Measurements from ENCODE around the gene ATF1.
"Not testable (repeated sequence)": the region's sequence is repeated elsewhere in the genome, so short reads cannot be mapped to it uniquely, and the experiment has no call there.

Gene ATF1

DNA sequence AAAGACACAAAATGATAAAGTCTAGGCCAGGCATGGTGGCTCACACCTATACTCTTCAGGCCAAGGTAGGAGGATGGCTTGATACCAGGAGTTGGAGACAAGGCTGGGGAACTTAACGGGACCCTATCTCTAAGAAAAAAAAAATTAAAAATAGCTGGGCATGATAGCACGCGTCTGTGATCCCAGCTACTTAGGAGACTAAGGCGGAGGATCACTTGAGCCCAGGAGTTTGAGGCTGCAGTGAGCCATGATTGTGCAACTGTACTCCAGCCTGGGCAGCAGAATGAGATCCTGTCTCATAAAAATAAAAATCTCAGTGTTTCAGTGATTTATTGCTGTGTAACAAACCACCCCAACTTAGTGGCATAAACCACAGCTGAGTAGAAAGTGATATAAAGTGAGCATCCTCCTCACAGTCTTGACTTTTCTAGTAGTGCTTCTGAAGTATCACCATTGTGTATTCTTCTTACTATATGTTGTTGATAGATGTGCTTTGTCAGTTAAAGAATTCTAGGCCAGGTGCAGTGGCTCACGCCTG lies 10.6 kb upstream of the ATF1 start:
- no peak for DNase-seq

DNA sequence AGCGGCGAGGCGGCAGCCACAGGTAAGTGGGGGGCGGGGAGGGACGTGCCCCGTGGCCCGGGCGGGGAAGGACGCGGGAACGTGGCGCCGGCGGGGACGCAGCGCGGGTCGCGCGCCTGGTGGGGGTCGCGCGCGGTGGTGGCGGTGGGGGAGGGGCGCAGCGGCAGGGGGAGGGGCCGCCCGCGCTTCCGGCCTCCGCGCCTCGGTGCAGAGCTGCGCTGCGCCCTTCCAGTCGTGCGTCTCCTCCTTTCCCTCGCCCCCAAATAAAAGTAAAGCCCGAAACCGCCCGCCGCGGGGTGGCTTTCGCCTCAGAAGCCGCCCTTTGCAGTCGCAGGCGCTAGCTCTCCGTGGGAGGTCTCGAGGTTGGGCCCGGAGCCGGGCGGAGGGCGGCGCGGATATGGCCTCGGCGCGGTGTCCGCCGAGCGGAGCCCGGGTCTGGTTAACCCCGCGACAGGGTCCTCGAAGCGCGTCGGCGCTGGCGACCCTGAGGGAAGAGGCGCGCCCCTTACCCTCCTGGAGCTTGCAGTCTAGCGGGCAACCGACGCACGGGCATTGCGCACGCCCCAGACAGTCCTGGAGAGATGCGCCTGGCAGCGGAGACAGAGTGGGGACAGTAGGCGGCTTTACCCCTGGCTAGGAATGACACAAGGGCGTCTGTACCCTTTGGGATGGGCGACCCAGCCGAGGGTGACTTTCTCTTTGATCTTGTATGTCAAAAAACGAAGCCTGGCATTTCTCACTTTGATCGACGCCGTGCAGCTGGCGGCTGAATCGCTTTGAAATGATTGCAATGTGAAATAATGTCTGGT lies 589 bp downstream of the ATF1 start:
- DNase-seq, result peak; percentile 45

DNA sequence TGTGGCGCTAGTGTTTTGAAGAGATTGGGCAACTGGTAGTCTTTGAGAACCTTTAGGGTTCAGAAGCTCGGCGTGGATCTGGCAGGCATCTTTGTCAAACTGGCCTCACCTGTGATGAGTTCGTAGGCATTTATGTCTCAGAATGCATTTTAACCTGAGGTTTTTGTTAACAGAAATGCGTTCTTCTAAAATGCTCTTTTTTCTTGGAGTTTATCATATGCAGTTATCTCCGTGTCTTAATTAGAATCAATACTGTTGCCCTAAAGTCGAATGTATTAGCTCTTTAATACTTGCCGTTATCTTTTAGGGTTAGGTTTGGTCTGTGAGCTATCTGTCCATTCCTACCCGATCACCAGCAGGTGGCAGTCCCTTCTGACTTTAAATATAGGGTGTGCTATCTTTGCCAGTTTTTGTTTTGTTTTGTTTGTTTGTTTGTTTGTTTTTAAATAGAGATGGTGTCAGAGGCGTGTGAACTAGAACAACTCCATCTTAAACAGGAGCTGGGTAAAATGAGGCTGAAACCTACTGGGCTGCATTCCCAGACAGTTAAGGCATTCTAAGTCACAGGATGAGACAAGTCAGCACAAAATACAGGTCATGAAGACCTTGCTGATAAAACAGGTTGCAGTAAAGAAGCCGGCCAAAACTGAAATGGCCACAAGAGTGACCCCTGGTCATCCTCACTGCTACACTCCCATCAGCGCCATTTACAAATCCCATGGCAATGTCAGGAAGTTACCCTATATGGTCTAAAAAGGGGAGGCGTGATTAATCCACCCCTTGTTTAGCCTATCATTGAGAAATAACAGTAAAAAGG lies 1.4 kb downstream of the ATF1 start:
- DNase-seq, result peak; percentile 20

DNA sequence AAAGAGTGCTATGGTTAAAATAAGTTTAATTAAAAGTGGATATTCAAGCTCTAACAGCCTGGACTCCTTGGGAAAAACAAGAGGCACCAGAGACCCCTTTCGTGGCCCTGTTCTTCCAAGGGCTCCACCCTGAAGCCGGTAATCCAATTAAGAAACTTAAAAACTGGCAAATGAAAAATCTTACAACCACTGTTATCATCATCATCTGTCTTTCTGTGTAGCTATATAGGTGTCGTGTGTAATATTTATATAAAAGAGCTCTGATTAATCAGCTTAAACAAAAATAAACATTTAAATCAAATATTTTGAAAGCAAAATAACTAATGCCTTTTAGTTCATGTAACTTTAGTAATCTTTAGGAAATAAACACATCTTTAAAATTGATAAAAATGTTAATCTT lies 4.5 kb downstream of the ATF1 start:
- no peak for DNase-seq

DNA sequence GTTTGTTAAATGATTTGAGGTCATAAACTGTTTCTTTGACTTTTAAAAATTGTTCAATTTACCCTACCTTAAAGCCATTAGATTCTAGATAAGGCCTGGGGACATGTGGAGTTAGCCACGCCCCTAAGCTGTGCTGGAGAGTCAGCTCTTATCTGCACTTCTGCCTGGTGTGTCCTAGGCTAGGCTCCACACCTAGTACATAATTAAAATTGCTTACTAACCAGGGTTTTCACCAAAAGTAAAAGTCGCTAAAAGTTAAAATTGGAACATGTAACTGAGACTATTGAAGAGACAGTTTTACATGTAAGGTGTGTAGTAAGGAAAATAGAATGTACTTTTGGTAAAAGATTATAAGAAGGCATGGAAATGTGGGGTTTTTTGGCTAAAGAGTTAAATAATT lies 4.9 kb downstream of the ATF1 start:
- not testable (repeated sequence) for DNase-seq

DNA sequence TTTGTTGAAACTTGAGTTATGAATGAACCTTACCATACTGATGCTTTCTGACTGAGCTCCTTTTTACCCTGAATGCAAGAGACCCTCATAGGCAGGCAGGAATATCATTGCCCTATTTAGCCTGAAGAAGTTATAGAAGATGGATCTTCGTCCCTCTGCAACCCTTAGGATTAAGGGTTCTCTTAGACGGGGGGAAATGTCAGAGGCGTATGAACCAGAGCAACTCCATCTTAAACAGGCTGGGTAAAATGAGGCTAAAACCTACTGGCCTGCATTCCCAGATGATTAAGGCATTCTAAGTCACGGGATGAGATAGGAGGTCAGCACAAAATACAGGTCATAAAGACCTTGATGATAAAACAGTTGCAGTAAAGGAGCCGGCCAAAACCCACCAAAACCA lies 7.5 kb downstream of the ATF1 start:
- no peak for DNase-seq

DNA sequence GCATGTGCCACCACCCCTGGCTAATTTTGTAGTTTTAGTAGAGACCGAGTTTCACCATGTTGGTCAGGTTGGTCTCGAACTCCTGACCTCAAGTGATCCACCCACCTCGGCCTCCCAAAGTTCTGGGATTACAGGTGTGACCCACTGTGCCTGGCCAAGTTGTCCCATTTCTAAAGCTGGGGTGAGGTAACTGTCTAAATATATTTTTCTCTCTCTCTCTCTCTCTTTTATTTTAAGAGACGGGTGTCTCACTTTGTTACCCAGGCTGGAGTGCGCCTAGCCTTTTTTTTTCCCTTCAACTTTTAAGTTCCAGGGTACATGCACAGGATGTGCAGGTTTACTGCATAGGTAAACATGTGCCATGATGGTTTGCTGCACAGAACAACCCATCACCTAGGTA lies 8.6 kb downstream of the ATF1 start:
- DNase-seq, result no peak

DNA sequence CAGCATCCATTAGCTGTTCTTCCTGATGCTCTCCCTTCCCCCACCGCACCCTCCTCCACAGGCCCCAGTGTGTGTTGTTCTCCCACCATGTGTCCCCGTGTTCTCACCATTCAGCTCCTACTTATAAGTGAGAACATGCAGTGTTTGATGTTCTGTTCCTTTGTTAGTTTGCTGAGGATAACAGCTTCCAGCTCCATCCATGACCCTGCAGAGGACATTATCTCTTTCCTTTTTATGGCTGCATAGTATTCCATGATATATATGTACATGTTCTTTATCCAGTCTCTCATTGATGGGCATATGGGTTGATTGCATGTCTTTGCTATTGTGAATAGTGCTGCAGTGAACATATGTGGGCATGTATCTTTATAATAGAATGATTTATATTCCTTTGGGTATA lies 9.0 kb downstream of the ATF1 start:
- no peak for DNase-seq

DNA sequence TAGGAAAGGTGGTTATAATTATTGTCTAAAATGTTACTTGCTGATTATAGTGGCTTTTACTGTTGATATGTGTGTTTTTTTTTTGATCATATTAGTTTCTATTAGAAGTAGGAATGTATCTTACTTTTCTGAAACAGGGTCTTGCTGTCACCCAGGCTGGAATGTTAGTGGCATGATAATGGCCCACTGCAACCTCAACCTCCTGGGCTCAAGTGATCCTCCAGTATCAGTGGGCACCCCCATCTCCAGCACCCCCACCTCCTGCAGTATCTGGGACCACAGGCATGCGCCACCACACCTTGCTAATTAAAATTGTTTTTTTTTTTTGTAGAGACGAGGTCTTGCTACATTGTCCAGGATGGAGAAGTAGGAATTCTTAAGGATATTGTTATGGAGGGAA lies 11.3 kb downstream of the ATF1 start:
- no peak for DNase-seq

DNA sequence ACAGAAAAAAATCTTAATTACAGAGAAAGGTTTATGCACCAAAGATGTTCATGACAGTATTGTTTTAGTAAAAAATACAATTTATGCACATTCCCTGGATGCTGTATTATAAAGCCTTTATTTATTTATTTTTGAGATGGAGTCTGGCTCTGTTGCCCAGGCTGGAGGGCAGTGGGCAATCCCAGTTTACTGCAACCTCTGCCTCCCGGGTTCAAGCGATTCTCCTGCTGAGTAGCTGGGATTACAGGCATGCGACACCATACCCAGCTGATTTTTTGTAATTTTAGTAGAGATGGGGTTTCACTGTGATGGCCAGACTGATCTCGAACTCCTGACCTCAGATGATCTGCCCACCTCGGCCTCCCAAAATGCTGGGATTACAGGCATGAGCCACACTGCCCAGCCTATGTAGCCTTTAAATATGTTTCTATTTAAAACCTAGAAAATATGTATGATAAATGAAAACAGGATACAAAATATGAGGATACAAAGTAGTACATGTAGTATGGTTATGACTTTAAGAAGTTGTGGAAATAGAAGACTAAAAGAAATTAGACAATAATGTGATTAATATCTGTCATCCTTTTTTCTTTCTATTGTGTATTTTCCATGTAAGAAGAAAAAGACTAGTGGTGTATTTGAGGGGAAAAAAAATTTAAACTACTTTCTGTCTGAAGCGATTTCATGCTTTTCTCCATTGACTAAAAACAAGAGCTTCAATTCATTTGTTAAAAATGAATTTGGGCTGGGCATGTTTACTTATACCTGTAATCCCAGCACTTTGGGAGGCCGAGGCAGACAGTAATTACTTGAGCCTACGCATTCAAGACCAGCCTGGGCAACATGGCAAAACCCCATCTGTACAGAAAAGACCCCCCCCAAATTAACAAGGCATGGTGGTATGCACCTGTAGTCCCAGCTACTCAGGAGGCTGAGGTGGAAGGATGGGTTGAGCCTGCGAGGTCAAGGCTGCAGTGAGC lies 13.1 kb downstream of the ATF1 start:
- DNase-seq, result no peak

DNA sequence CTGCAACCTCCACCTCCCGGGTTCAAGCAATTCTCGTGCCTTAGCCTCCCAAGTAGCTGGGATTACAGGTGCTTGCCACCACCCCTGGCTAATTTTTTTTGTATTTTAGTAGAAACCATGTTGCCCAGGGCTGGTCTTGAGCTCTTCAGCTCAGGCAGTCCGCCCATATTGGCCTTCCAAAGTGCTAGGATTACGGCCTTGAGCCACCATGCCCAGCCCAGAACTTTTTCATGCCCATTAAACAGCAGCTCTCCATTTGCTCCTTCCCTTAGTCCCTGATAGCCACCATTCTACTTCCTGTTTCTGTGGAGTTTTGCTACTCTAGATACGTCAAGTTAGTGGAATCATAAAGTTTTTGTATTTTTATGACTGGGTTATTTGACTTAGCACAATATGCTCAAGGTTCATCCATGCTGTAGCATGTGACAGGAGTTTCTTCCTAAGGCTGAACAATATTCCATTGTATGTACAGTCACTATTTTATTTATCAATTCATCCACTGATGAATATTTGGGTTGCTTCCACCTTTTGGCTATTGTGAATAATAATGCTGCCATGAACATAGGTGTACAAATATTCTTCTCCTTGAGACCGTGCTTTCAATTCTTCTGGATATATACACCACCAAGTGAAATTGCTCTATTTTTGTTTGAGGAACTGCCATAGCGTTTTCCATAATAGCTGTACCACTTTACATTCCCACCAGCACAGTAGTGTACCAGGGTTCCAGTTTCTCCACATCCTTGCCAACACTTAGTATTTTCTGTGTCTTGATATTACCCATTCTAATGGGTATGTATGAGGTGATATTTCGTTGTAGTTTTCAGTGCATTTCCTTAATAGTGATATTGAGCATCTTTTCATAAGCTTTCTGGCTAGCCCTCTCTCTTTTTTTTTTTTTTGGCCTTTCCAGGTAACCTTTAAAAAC lies 15.0 kb downstream of the ATF1 start:
- DNase-seq, result no peak

DNA sequence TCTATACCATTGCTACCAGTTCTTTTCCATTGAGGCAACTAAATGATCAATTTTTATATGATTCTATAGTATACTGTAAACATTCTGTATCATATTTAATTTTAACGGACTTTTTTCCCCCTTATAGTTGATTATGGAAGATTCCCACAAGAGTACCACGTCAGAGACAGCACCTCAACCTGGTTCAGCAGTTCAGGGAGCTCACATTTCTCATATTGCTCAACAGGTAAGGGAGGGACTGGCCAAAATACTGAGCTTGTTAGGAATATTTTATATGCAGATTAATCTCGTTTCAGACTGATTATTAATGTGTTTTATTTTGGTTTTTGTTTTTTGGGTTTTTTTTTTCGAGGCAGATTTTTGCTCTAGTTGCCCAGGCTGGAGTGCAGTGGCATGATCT lies 16.1 kb downstream of the ATF1 start:
- no peak for DNase-seq

DNA sequence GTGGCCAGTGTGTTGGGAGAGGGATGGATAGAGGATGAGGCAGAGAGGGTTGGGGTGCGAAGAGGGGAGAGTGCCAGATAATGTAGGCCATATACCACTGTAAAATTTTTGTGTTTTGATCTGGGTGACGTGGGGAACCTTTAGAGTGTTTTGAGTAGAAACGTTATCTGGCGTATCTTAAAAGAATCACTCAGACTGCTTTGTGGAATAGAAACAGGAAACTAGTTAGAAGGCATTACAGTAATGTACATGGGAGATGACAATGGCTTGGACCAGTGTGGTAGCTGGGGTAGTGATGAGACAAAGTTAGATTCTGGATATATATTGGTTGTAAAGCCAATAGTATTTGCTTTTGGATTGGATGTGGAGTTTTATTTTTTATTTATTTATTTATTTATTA lies 20.6 kb downstream of the ATF1 start:
- DNase-seq, result no peak

DNA sequence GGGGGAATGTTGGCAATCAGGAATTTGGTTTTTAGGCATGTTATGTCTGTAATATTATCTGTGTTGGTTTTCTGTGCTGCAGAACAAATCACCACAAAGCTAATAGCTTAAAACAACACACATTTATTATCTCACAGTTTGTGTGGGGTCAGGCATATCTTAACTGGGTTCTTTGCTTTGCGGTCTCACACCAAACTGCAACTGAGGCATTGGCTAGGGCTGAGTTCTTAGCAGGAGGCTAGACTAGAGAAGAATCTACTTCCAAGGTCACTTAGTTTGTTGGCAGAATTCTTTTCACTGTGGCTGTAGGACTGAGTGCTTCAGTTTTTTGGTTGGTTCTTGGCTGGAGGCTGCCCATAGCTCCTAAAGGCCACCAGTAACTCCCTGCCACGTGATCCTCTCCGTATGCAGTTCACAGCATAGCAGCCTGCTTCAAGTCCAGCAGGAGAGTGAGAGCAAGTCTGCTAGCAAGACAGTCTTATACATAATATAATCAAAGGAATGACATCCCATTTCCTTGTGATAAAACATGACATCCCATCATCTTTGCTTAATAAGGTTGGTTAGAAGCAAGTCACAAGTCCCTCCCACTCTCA lies 21.6 kb downstream of the ATF1 start:
- DNase-seq, result no peak

DNA sequence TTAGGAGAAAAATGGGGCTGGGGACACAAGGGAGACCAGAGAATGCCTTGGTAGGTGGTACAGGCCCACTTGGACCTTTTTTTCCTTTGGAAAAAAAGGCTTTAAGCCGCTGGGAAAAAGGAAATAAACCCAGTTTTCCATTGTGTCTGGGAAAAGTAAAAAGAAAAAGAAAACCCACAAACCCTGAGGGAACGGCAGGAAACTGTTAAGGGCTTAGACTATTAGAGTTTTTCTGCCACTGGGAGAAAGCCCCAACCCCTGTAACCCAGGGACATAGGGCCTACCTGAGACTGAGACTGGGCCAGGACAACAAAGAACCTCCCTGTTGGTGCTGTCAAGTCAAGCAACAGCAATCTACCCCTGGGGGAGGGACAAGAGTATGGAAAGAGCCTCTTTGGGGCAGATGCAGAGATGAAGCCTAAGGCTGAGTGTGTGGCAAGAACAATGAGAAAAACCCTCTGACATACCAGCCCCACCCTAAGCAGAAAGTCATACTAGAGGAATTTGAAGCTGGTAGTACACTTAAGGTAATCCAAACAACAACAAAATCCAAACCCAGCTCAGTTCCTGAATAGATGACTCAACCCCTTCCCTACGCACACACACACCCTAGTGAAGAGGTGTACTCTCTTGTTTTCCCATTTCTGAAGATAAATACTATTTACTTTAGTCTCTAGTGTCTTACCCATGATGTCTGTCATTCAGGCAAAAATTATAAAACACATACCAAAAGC lies 22.8 kb downstream of the ATF1 start:
- no peak for DNase-seq

DNA sequence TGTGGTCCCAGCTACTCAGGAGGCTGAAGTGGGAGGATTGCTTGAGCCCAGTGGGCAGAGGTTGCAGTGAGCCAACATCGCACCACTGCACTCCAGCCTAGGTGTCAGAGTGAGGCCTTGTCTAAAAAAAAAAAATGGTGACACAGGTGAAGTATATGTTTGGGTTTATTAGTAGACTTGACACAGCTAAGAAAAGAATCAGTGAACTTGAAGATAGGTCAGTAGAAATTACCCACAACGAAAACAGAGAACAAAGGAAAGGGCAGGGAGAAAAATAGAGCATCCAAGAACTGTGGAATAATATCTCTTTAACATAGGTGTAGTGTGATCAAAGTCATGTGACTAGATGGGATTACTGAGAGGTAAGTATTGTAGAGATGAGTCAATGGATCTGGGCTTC lies 23.7 kb downstream of the ATF1 start:
- DNase-seq, result no peak

DNA sequence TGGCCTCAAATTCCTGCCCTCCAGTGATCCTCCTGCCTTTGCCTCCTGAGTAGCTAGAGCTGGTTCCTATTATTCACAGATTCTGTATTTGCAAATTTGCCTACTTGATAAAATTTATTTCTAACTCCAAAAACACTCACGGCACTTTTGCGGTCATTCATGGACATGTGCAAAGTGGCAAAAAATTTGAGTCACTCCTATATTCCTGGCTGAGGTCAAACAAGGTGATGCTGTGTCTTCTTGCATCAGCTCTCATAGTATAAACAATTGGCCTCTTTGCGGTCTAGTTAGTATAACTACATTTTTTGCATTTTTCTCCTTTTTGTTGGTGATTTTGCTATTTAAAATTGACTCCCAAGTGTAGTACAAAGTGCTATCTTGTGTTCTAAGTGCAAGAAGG lies 24.7 kb downstream of the ATF1 start:
- no peak for DNase-seq

DNA sequence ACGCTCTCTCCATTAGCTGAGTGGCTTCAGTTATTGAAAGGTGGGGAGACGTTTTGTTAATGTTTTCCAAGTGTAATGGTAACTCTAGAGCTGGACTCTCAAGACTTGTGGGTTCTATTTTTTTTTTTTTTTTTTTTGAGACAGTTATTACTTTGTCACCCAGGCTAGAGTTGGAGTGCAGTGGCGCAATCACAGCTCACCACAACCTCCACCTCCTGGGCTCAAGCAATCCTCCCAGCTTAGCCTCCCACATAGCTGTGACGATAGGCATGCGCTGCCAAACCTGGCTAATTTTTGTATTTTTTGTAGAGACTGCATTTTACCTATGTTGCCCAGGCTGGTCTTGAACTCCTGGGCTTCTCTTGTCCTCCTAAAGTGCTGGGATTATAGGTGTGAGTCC lies 26.2 kb downstream of the ATF1 start:
- DNase-seq, result no peak

DNA sequence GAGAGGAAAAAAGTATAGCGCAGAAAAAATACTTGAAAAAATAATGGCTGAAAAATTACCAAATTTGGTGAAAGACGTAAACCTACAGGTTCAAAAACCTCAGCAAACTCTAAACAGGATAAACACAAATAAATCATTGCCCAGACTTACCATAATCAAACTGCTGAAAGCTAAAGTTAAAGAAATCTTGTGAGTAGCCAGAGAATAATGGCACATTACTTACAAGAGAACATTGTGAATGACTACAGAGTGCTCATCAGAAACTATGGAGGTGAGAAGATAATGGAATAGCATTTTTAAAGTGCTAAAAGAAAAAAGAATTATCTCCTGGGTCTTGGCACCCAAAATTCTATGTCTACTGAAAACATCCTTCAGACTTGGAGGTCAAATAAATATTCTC lies 36.0 kb downstream of the ATF1 start:
- no peak for DNase-seq

DNA sequence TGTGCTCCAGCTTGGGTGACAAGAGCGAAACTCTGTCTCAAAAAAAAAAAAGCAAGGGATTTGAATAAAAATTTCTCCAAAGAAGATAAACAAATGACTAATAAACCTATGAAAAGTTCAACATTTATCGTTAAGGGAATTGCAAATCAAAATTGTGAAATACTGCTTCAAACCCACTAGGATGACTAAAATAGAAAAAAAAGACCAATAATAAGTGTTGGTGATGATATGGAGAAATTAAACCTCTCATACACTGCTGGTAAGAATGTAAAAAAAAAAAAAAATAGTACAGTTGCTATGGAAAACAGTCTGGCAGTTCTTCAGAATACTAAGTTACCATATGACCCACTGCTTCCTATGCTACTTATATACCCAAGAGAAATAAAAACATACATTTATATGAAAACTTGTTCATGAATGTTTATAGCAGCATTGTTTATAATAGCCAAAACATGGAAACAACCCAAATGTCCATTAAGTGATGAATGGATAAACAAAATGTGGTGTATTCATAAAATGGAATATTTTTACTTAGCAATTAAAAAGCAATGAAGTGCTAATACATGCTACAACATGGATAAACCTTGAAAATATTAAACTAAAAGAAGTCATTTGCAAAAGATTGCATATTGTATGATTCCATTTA lies 39.5 kb downstream of the ATF1 start:
- no peak for DNase-seq

All from effector CD8-positive, alpha-beta T cell (primary cell).